ENCODE data around the gene MMP25.

The MMP25 gene

DNA sequence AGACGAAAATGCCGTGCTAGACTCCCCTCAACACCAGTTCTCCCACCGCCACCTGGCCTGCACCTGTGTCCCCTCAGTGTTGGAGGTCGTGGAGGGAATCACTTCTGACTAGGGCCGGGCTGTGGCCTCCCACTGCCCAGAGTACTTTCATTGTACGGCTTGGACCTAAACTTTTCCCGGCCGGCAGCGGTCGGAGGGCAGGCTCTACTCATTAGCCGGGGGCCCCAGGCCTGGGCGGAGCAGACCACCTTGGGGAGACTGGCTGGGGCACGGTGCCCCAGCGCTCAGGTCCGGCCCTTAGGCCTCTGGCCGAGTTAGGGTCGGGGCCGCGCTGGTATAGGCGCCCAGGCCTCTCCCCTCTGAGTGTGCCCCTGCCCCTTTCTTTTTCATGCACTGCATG, 29.0 kb upstream of the MMP25 start:
- no peak for DNase-seq

DNA sequence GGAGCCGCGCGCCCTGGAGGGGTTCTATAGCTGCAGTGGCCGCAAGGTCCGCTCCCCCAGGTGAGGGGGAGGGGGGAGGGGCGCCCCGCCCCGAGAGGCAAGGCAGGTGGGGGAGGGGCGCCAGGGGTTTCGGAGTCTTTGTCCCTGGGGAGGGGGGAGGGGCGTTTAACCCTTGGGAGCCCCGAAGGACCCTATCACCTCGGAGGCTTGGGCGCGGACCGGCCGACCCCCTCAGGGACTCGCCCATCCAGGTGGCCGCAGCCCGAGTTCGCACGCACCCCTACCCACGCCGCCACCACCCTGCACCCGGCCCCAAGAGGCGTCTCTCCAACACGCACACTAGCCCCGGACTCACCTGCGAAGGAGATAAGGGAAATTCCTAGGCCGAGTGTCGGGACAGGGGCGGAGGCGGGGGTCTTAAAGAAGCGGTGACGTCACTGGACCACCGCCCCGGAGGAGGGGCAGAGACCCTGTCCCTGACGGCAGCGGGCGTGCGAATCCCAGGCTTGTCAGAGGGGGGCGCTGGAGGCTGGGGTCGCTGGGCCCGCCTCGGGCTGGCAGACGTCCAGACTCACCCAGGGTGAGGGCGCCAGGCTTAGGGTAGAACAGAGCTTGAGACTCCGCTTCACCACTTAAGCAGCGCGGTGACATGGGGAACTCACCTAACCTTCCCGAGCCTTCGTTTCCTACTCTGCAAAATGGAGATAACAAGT, 28.4 kb upstream of the MMP25 start, which contains the start of gene CLDN6:
Gene CLDN6, minus strand, starts transcription at position 390 of the 713 bp plus-strand sequence. CDS start 2,162 bp downstream, outside the sequence.
- DNase-seq: peak; percentile 19

DNA sequence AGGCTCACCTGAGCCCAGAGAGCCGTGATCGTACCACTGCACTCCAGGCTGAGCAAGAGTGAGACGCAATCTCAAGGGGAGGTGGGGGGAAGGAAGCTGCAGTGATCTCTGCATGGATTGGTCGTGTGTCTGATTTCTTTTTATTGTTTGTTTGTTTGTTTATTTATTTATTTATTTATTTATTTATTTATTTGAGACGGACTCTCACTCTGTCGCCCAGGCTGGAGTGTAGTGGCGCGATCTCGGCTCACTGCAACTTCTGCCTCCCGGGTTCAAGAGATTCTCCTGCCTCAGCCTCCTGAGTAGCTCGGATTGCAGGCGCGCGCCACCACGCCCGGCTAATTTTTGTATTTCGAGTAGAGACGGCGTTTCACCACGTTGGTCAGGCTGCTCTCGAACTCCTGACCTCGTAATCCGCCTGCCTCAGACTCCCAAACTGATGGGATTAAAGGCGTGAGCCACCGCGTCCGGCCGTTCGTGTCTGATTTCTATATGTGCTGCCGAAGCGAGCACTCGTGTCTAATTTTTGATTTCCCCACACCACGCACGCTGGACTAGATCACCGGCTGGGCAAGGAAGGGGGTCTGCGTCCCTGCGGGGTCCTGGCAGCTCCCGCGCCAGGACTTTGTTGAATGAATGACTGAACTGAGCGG, 26.6 kb upstream of the MMP25 start:
- no peak for DNase-seq

DNA sequence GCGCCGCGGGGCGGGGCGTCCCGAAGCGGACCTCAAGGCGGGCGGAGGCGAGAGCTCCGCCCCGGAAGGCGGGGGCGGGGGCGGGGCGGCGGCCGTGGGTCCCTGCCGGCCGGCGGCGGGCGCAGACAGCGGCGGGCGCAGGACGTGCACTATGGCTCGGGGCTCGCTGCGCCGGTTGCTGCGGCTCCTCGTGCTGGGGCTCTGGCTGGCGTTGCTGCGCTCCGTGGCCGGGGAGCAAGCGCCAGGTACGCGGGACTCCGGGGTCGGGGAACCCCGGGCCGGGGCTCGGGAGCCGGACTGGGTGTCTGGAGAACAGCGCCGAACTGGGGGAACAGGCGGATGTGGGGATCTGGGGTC, 26.1 kb upstream of the MMP25 start, which contains the start of gene TNFRSF12A:
Gene TNFRSF12A, plus strand, starts transcription at position 122 of the 357 bp plus-strand sequence. Its CDS starts 30 bp downstream, at position 152.
- peak; percentile 50 for DNase-seq

DNA sequence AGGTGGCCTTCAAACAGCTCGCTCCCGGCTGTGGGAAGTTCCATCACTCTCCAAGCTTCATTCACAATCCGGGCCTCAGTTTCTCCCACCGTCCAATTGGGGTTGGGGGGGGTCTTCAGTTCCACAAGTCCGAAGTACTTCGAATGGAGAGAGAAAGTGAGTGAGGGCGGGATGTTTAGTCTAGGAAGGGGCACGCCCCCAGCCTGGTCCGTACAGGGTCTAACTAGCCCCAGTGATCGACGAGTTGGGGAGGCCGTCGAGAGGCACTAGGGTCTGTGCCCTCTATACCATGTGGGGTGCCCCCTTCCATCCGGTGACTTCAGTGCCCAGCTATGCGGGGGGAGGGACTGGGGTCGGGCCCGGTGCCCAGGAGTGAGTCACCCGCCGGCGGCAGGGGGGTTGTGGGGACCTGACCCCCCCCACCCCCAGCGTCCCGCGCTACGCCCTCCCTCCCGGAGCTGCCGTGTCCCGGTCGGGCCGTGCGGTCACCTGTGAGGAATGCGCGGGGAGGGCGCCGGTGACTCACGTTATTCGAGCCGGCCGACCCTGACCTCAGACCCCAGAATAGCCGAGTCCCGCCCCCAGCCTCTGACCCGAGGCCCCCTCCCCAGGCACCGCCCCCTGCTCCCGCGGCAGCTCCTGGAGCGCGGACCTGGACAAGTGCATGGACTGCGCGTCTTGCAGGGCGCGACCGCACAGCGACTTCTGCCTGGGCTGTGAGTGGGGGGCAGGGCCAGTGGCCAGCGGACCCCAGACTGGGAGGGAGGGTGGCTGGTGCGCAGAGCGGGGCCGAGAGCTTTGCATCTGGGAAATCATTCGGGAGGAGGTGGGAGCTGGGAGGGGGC, 25.5 kb upstream of the MMP25 start:
- peak; percentile 47 for DNase-seq

DNA sequence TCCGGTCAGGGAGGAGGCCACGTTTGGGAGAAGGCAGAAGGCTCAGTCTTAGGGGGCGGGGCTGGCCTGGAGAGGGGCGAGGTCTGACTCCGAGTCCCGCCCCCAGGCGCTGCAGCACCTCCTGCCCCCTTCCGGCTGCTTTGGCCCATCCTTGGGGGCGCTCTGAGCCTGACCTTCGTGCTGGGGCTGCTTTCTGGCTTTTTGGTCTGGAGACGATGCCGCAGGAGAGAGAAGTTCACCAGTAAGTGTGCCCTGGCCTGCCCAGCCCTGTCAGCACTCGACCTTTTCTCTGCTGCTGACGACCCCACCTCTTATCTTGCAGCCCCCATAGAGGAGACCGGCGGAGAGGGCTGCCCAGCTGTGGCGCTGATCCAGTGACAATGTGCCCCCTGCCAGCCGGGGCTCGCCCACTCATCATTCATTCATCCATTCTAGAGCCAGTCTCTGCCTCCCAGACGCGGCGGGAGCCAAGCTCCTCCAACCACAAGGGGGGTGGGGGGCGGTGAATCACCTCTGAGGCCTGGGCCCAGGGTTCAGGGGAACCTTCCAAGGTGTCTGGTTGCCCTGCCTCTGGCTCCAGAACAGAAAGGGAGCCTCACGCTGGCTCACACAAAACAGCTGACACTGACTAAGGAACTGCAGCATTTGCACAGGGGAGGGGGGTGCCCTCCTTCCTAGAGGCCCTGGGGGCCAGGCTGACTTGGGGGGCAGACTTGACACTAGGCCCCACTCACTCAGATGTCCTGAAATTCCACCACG, 24.7 kb upstream of the MMP25 start:
- DNase-seq: peak; percentile 38

DNA sequence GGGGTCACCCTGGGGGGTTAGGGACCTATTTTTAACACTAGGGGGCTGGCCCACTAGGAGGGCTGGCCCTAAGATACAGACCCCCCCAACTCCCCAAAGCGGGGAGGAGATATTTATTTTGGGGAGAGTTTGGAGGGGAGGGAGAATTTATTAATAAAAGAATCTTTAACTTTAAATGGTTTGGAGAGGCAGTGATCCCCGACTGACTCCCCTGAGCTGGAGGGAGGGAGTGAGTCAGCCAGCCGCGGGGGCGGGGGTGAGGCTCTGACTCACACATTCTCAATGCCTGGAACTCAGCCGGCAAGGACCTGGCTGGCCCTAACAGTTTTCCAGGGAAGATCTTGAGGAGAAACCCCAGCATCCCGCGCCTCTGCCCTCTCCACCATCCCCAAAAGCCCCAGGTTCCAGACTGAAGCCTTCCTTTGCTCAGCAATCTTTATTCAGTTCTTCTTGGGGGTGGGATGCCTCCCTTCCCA, 24.1 kb upstream of the MMP25 start:
- DNase-seq: peak; percentile 44

DNA sequence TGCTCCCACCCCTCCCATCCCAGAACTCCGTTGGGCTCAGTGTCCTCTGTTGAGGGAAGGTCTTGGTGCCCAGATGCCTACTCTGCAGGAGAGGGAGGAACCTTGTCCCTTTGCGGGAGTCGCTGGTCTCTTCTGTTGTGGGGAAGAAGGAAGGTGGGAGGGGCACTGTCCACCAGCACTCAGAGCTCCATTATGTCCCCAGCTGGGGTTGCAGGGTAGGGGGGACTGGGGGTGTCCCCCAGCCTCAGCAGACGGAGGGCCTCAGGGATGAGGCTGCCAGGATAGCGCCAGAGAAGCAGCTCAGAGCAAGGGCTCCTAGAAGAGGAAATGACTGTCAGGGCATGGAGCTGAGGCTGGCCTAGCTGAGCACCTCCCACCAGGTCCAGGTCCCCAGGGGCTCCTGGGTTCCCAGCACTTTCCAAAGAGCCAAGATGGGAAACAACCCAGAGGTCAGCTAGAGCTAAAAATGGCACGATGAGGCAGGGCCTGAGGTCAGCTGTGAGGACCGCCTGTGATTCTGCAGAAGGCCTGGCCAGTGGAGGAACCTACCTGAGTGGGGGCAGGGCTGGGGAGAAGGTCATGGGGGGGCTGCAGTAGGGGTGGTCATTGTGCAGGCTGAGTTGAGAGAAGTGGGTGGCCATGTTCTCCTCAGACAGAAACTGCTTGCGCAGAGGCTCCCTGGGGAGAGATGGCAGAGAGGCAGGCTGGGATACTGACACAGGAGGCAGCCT, 23.5 kb upstream of the MMP25 start:
- DNase-seq: no peak

DNA sequence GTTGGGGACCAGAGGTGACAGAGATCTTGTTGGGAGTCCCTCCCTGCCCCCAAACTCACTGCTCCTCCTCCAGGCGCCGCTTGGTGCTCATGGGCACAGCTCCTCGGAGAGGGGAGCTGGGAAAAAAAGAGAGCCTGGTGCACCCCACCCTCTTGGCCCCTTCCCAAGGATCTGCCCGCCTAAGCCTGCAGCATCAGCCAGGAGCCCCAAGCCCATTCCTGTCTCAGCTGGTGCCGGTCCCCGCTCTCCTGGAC, 23.0 kb upstream of the MMP25 start:
- DNase-seq: no peak

DNA sequence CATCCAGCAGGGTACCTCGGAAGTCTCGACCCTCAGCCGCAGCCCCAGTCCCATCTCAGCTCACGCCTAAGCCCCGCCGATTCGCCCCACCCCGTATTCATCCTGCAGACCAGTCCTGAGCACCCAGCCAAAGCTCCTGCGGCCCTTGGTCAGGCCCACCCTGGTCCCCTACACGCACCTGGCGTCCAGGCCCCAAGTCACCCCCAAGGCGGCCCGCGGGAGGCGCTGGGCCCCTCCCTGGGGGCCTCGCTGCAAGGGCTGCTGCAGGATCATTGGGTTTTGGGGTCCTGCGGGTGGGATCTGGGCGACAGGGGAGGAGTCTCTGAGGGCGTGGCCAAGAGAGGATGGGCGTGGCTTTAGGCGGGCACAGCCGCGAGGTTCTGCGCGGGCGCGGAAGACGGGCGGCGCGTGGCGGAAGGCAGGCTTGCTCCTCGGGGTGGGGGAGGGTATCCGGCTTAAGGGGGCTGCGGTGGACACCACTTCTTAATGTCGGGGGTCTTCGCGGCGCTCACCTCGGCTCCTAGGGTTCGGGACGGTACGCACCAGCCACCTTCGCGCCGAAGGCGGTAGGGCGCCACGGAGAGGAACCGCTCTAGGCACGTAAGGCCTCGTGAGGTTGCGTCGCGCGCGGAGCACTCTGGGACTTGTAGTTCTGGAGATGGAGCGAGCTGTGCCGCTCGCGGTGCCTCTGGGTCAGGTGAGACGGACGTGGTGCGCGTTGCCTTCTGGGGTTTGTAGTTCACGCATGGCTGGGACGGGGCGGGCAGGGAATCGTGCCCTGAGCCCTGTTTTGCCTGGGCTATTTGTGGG, 22.5 kb upstream of the MMP25 start, which contains the start of the genes HCFC1R1 and THOC6:
Gene HCFC1R1, minus strand, starts transcription at position 274 of the 810 bp plus-strand sequence. Its CDS starts 1 bp downstream, at position 273.
Gene THOC6, plus strand, starts transcription at position 367 of the 810 bp plus-strand sequence. Its CDS starts 292 bp downstream, at position 659.
- peak; percentile 89 for DNase-seq

DNA sequence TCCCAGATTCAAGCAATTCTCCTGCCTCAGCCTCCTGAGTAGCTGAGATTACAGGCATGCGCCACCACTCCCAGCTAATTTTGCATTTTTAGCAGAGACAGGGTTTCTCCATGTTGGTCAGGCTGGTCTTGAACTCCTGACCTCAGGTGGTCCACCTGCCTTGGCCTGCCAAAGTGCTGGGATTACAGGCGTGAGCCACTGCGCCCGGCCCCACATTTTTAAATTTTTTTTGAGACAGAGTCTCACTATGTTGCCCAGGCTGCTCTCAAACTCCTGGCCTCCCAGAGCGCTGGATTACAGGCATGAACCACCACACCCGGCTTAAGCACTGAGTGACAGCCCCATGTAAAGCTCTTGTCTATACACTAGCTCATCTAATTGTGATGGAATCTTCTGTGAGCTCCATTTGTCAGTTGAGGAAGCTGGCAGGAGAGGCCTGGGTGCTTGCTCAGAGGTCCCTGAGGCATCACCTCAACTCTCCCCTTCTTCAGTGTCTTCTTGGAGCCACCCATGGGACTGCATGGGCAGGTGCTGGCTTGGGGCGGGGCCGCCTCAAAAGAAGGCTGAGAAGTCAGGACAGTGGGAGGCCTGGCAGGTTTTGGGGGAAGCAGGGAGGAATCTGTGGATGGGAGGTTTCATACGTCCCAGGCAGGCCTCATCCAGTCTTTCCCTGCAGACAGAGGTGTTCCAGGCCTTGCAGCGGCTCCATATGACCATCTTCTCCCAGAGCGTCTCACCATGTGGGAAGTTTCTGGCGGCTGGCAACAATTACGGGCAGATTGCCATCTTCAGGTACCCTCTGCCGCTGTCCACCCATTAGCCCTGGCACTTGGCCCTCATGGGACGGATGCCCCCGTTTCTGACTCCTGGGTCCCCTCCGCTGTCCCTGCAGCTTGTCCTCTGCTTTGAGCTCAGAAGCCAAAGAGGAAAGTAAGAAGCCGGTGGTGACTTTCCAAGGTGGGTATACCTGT, 21.0 kb upstream of the MMP25 start:
- DNase-seq: no peak

DNA sequence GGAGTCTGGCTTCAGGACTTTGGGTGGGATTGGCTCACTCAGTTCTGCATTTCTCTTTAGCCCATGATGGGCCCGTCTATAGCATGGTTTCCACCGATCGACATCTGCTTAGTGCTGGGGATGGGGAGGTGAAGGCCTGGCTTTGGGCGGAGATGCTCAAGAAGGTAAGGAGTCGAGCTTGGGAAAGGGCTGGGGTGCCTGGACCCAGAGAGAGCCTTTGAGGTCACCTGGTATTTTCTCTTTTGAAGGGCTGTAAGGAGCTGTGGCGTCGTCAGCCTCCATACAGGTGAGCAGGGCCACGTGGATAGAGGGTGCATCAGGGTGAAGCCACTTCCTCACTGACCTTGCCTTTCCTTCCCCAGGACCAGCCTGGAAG, 20.4 kb upstream of the MMP25 start:
- DNase-seq: no peak

DNA sequence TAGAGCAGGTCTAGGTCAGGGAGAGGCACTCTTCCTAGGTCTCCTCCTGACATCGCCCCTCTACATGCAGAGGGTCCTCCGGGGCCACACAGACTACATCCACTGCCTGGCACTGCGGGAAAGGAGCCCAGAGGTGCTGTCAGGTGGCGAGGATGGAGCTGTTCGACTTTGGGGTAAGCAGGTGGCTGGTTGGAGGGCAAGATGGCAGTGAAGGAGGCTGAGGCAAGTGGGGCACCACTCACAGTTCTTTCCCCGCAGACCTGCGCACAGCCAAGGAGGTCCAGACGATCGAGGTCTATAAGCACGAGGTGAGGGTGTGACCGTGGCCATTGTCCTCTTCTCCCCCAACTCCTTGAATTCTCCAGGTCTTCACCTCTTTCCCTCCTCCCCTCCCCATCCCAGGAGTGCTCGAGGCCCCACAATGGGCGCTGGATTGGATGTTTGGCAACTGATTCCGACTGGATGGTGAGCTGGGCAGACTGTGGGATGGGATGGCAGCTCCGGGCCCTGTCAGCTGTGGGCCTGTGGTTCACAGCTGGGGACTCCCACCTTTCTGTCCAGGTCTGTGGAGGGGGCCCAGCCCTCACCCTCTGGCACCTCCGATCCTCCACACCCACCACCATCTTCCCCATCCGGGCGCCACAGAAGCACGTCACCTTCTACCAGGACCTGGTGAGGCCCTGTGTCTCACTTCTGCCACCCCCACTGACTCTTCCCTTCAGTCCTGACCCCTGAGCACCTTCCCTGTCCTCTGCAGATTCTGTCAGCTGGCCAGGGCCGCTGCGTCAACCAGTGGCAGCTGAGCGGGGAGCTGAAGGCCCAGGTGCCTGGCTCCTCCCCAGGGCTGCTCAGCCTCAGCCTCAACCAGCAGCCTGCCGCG, 19.5 kb upstream of the MMP25 start:
- no peak for DNase-seq

DNA sequence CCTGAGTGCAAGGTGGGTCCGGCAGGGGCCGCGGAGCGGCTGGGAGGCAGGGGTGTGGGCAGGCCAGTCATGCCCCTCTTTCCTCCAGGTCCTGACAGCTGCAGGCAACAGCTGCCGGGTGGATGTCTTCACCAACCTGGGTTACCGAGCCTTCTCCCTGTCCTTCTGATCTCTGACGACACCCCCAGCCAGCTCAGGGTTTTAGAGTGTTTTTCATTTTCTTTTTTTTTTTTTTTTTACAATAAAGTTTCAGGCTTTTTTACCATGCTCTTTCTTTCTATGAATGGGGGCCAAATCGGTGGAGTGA, 18.9 kb upstream of the MMP25 start:
- no peak for DNase-seq

DNA sequence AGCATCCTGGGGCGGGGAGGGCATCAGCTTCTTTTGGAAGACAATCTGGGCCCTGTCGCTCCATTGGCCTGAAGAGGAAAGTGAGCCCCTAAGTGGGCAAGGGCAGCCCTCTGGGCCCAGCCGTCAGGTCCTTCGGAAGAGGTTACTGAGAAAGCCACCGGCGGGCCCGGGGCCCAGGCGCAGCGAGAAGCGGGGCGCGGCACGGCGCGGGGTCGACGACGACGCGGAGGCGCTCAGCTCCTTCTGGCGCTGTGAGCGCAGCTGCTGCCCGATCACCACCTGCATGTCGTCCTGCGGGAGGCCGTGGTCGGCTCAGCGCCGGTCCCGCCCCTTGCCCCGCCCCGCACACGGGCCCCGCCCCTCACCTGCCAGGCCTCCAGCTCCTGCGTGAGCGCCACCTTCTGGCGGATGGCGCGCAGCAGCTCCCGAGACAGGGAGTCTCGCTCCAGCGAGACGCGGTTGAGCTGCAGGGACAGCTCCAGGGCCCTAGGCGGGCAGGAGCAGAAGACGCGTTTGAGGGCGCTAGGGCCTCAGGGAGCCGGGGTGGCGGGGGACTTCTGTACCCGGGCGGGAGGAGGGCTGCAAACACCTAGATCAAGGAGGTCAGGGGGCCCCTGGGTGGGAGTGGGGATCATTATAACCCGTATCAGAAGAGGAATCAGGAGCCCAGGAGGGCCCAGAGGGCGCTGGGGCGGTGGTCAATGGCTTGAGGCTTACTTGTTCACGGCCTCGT, 18.2 kb upstream of the MMP25 start:
- DNase-seq: peak; percentile 87

DNA sequence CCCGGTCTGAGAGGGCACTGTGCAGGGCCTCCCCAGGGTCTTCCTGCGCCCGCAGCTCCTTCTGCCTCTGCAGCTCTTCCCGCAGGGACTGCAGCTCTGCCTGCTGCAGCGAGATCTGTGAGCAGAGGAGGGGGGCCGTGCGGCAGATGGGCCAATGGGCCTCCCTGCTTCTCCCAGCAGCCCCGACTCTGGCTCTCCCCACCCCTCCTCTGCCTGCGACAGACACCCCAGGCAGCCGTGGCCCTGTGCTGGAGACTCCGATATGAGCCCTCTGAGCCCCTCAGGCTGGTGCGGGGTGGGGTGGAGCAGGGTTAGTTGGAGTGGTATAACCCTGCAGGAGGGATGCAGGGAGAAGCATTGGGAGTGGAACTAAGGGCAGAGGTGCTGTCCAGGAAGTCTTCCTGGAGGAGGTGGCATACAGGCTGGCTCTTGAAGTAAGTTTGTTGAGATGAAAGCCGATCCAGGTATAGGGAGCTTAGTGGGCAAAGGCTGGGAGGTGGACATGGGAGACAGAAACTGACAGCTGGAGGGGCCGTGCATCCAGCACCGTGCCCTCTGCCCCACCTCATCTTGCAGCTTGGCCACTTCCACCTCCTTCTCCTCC, 17.5 kb upstream of the MMP25 start:
- no peak for DNase-seq

DNA sequence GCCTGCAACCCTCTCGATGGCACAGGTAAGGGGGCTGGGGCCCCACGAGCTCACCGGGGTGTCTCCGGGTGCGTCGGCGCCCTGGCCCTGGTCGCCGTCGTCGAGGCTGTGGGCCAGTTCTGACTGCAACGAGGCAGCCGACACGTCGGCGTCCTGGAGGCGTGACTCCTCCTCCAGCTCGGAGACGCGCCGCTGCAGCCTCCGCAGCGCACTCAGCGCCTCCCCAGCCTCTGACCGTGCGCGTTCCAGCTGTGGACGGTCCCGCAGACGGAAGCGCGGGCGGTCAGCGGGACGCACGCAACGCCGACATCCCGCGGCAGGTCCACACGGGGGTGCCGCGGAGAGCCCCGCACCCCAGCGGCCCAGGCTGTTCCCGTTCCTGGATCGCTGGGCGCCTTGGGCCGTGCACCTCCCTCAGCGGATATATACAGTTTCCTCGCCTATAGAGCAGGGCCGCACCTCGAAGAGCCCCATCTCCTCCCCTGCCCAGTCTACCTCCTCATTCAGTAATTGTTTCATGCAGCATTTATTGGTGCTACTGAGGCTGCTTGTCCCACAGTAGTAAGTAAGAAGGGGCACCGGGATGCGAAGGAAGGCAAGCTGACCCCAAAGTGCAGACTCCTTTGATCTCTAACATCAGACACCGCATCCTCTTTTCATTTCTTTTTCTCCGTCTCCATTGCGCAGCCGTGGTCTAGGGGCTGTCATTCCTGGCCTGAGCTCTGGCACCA, 16.7 kb upstream of the MMP25 start:
- DNase-seq: no peak
